ENCODE measurements around the gene TH.

The TH gene

GRCh38 chr11:2209370-2209801 is 37.8 kb upstream of the TH start:
- in situ Hi-C loops (cut with HindIII; ENCODE audit: low sequenced_read_pairs) = no loop called here

GRCh38 chr11:2208691-2209369 is 37.2 kb upstream of the TH start:
- in situ Hi-C loops (cut with HindIII; ENCODE audit: low sequenced_read_pairs) = no loop called here

- in situ Hi-C loops (cut with HindIII; ENCODE audit: low sequenced_read_pairs) = no loop called here
Measured at GRCh38 chr11:2207773-2208621, 36.4 kb upstream of the TH start.

- in situ Hi-C loops (cut with HindIII; ENCODE audit: low sequenced_read_pairs) = no loop called here
Measured at GRCh38 chr11:2207212-2207611, 35.6 kb upstream of the TH start.

GRCh38 chr11:2205981-2206690 is 34.5 kb upstream of the TH start:
- in situ Hi-C loops (cut with HindIII; ENCODE audit: low sequenced_read_pairs) = no loop called here

GRCh38 chr11:2205214-2205720 is 33.7 kb upstream of the TH start:
- in situ Hi-C loops (cut with HindIII; ENCODE audit: low sequenced_read_pairs) = no loop called here

GRCh38 chr11:2204361-2205213 is 33.0 kb upstream of the TH start:
- in situ Hi-C loops (cut with HindIII; ENCODE audit: low sequenced_read_pairs) = no loop called here

- in situ Hi-C loops (cut with HindIII; ENCODE audit: low sequenced_read_pairs) = no loop called here
Measured at GRCh38 chr11:2203440-2204259, 32.0 kb upstream of the TH start.

- in situ Hi-C loops (cut with HindIII; ENCODE audit: low sequenced_read_pairs) = no loop called here
Measured at GRCh38 chr11:2202900-2203439, 31.4 kb upstream of the TH start.

GRCh38 chr11:2202071-2202899 is 30.7 kb upstream of the TH start:
- in situ Hi-C loops (cut with HindIII; ENCODE audit: low sequenced_read_pairs) = no loop called here

- in situ Hi-C loops (cut with HindIII; ENCODE audit: low sequenced_read_pairs) = no loop called here
Measured at GRCh38 chr11:2201542-2201941, 29.9 kb upstream of the TH start.

GRCh38 chr11:2200957-2201519 is 29.4 kb upstream of the TH start:
- in situ Hi-C loops (cut with HindIII; ENCODE audit: low sequenced_read_pairs) = no loop called here

GRCh38 chr11:2200536-2200935 is 28.9 kb upstream of the TH start:
- in situ Hi-C loops (cut with HindIII; ENCODE audit: low sequenced_read_pairs) = no loop called here

GRCh38 chr11:2199466-2200341 is 28.1 kb upstream of the TH start:
- in situ Hi-C loops (cut with HindIII; ENCODE audit: low sequenced_read_pairs) = no loop called here

- in situ Hi-C loops (cut with HindIII; ENCODE audit: low sequenced_read_pairs) = no loop called here
Measured at GRCh38 chr11:2198621-2199365, 27.2 kb upstream of the TH start.

GRCh38 chr11:2197771-2198520 is 26.3 kb upstream of the TH start:
- in situ Hi-C loops (cut with HindIII; ENCODE audit: low sequenced_read_pairs) = no loop called here
